Loucy (cell line): ENCODE data around the gene FOXP1.

Experiments
- EZH2phosphoT487 ChIP-seq: fragments of 200-600 bp; IDR thresholded peaks from 2 replicates; pipeline ENCODE4 v1.6.1; 2018; ENCODE audit warnings: antibody characterized with exemption, mild to moderate bottlenecking, moderate library complexity, borderline replicate concordance
- TF ChIP-seq, protein P1 (sequence below): fragments of 200-600 bp; sonication (generic); conservative IDR thresholded peaks from 2 replicates; pipeline ENCODE4 v1.5.1; 2014; ENCODE audit warnings: mild to moderate bottlenecking, antibody characterized with exemption, low read length

DNA sequence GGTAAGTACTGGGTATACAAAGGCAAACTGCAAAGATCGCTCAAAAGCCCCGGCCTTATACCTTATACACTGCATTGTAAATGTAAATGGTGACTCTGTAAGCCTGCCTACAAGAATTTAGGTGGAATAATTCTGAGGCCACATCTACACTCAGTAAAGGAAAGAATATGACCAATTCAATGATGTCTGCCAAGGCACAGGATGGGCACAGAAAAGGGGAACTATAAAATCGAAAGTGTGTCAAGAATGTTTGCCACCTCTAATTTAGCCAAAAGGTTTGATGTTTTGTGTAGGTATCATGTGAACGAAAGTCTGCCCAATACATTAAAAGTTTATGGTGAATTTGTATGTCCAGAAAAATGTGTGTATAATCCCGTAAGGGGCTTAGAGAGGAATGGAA, 96.1 kb downstream of the FOXP1 start:
- TF ChIP-seq, protein P1, sequence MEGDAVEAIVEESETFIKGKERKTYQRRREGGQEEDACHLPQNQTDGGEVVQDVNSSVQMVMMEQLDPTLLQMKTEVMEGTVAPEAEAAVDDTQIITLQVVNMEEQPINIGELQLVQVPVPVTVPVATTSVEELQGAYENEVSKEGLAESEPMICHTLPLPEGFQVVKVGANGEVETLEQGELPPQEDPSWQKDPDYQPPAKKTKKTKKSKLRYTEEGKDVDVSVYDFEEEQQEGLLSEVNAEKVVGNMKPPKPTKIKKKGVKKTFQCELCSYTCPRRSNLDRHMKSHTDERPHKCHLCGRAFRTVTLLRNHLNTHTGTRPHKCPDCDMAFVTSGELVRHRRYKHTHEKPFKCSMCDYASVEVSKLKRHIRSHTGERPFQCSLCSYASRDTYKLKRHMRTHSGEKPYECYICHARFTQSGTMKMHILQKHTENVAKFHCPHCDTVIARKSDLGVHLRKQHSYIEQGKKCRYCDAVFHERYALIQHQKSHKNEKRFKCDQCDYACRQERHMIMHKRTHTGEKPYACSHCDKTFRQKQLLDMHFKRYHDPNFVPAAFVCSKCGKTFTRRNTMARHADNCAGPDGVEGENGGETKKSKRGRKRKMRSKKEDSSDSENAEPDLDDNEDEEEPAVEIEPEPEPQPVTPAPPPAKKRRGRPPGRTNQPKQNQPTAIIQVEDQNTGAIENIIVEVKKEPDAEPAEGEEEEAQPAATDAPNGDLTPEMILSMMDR: no peak
- no peak for TF ChIP-seq EZH2phosphoT487
